ENCODE data around the gene MAMDC4.

MAMDC4 gene

GRCh38 chr9:136854113-136854841 lies 2.1 kb downstream of the MAMDC4 start:
- Mint-ChIP-seq H3K36me3 (ENCODE audit: insufficient read depth) (peaks cover 38% of the 10 kb centered on the region), H3K27me3 (no peaks in the 10 kb centered on the region), H3K27ac (no peak overlapping the region), H3K9me3 (no peaks in the 10 kb centered on the region), H3K4me1 (ENCODE audit: low read depth in 2 of 2) (peaks cover 4 to 5% of the 10 kb centered on the region in 2 donors), H3K4me3 (no peak overlapping the region)
- DNase-seq (no peak), ATAC-seq (replicated peaks) (no peak)

- Mint-ChIP-seq H3K4me1 (ENCODE audit: low read depth in 2 of 2) (peaks cover 2 to 4% of the 10 kb centered on the region in 2 donors), H3K36me3 (ENCODE audit: insufficient read depth) (peaks cover 39% of the 10 kb centered on the region), H3K27me3 (no peaks in the 10 kb centered on the region), H3K4me3 (no peak overlapping the region), H3K9me3 (no peaks in the 10 kb centered on the region), H3K27ac (no peak overlapping the region)
- no peak for ATAC-seq (replicated peaks)
- DNase-seq: no peak
These were observed 2.8 kb downstream of the MAMDC4 start for GRCh38 chr9:136854842-136855460.

- no peak overlapping the region for H3K4me3 Mint-ChIP-seq
- H3K27ac Mint-ChIP-seq: no peak overlapping the region
- peaks cover 3 to 4% of the 10 kb centered on the region in 2 donors for H3K4me1 Mint-ChIP-seq (ENCODE audit: low read depth in 2 of 2)
- DNase-seq (no peak), ATAC-seq (replicated peaks) (no peak)
- no peaks in the 10 kb centered on the region for H3K27me3 Mint-ChIP-seq
- H3K36me3 Mint-ChIP-seq (ENCODE audit: insufficient read depth): peaks cover 34% of the 10 kb centered on the region
- H3K9me3 Mint-ChIP-seq: no peaks in the 10 kb centered on the region
These were observed 3.4 kb downstream of the MAMDC4 start for GRCh38 chr9:136855461-136856078.

DNA sequence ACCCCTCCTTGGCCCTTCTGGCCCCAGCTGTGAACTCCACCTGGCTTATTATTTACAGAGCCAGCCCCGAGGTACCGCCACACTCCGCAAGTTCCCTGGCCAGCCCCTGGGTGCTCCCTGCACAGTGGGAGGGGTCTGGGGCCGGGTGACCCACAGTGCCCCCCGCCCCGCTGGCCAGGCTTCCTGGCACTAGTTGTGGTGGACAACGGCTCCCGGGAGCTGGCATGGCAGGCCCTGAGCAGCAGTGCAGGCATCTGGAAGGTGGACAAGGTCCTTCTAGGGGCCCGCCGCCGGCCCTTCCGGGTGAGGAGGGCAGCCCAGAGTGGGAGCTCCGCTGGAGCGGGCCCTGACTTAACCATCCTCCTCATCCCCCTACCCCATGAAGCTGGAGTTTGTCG lies 3.9 kb downstream of the MAMDC4 start:
- H3K27me3 Mint-ChIP-seq: no peaks in the 10 kb centered on the region
- H3K4me1 Mint-ChIP-seq (ENCODE audit: low read depth in 2 of 2): peaks cover 4% of the 10 kb centered on the region in 2 donors
- no peaks in the 10 kb centered on the region for H3K9me3 Mint-ChIP-seq
- H3K4me3 Mint-ChIP-seq: no peak overlapping the region
- H3K36me3 Mint-ChIP-seq (ENCODE audit: insufficient read depth): peaks cover 33% of the 10 kb centered on the region
- DNase-seq (no peak), ATAC-seq (replicated peaks) (no peak)
- no peak overlapping the region for H3K27ac Mint-ChIP-seq

DNA sequence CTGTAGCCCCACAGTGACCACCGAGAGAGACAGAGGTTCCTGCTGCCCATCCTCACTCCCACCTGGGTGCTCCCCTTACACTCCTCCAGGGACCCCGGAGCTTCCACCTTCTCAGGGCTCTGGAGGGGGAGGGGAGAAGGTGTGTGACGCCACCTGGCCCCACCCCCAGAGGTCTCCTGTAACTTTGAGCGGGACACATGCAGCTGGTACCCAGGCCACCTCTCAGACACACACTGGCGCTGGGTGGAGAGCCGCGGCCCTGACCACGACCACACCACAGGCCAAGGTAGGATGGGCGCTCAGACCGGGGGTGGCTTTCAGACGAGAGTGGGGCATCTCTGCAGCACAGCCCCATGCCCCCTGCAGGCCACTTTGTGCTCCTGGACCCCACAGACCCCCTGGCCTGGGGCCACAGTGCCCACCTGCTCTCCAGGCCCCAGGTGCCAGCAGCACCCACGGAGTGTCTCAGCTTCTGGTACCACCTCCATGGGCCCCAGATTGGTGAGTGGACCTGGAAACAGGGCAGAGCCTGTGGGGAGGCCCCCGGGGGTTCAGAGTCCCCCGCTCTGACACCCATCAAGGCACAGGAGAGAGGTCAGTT lies 4.5 kb downstream of the MAMDC4 start:
- peaks cover 0 to 4% of the 10 kb centered on the region in 2 donors for H3K4me1 Mint-ChIP-seq (ENCODE audit: low read depth in 2 of 2)
- DNase-seq: no peak
- no peaks in the 10 kb centered on the region for H3K9me3 Mint-ChIP-seq
- H3K27ac Mint-ChIP-seq: no peak overlapping the region
- H3K4me3 Mint-ChIP-seq: no peak overlapping the region
- no peak for ATAC-seq (replicated peaks)
- peaks cover 34% of the 10 kb centered on the region for H3K36me3 Mint-ChIP-seq (ENCODE audit: insufficient read depth)
- no peaks in the 10 kb centered on the region for H3K27me3 Mint-ChIP-seq

GRCh38 chr9:136857166-136857565 lies 5.0 kb downstream of the MAMDC4 start:
- Mint-ChIP-seq H3K9me3 (no peaks in the 10 kb centered on the region), H3K4me3 (no peak overlapping the region), H3K4me1 (ENCODE audit: low read depth in 2 of 2) (peaks cover 0 to 5% of the 10 kb centered on the region in 2 donors), H3K27me3 (no peaks in the 10 kb centered on the region), H3K27ac (no peak overlapping the region), H3K36me3 (ENCODE audit: insufficient read depth) (peaks cover 38% of the 10 kb centered on the region)
- ATAC-seq (replicated peaks) (no peak), DNase-seq (no peak)

- Mint-ChIP-seq H3K36me3 (ENCODE audit: insufficient read depth) (peaks cover 41% of the 10 kb centered on the region), H3K27me3 (no peaks in the 10 kb centered on the region), H3K27ac (no peak overlapping the region), H3K4me3 (no peak overlapping the region), H3K9me3 (no peaks in the 10 kb centered on the region), H3K4me1 (ENCODE audit: low read depth in 2 of 2) (peaks cover 0 to 8% of the 10 kb centered on the region in 2 donors)
- ATAC-seq (replicated peaks) (peak; percentile 5), DNase-seq (peak in 1 of 3 experiments; percentile 3)
These were observed 5.7 kb downstream of the MAMDC4 start for GRCh38 chr9:136857581-136858412.

DNA sequence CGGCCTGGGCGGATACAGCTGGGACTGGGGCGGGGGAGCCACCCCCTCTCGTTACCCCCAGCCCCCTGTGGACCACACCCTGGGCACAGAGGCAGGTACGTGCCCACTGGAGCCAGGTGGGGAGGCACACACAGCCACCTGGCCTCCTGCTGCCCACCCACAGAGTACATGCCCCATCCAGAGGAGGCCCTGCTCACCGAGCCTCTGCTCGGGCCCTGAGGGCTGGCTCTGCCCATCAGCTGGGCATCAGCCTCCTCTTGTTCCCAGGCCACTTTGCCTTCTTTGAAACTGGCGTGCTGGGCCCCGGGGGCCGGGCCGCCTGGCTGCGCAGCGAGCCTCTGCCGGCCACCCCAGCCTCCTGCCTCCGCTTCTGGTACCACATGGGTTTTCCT lies 6.3 kb downstream of the MAMDC4 start:
- no peaks in the 10 kb centered on the region for H3K9me3 Mint-ChIP-seq
- no peak for ATAC-seq (replicated peaks)
- peaks cover 45% of the 10 kb centered on the region for H3K36me3 Mint-ChIP-seq (ENCODE audit: insufficient read depth)
- peaks cover 1 to 8% of the 10 kb centered on the region in 2 donors for H3K4me1 Mint-ChIP-seq (ENCODE audit: low read depth in 2 of 2)
- no peak overlapping the region for H3K27ac Mint-ChIP-seq
- H3K4me3 Mint-ChIP-seq: no peak overlapping the region
- no peaks in the 10 kb centered on the region for H3K27me3 Mint-ChIP-seq
- no peak for DNase-seq

DNA sequence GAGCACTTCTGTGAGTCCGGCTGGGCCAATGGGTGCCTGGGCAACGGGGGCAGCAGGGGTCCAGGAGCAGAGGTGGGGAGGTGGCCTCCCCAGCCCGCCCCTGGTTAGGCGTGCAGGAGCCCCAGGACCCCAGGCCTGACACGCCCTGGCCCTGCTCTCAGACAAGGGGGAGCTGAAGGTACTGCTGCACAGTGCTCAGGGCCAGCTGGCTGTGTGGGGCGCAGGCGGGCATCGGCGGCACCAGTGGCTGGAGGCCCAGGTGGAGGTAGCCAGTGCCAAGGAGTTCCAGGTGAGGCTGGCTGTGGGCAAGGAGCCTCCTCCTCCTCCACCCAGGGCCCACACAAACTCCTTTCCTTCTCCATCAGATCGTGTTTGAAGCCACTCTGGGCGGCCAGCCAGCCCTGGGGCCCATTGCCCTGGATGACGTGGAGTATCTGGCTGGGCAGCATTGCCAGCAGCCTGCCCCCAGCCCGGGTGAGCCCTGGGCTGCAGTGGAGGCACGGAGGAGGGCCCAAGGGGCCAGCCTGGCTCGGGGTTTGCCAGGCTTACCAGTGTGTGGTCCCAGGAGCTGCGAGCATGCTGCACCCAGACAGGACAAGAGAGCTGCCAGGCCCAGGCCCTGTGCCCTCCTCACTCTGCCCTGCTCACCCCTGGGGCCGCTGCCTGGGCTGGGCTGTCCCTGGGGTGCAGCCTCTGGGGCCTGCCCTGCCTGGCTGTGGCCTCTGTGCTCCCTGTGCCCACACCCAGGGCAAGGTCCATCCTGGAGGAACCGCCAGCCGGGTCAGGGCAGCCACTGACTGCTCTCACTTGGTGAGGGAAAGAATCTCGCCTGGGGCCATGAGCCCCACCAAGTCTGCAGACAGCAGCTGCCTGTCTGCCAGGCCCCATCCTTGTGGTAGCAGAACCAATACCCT lies 7.0 kb downstream of the MAMDC4 start:
- no peaks in the 10 kb centered on the region for H3K27me3 Mint-ChIP-seq
- no peaks in the 10 kb centered on the region for H3K9me3 Mint-ChIP-seq
- peaks cover 6 to 8% of the 10 kb centered on the region in 2 donors for H3K4me1 Mint-ChIP-seq (ENCODE audit: low read depth in 2 of 2)
- no peak overlapping the region for H3K4me3 Mint-ChIP-seq
- DNase-seq: peak in 1 of 3 experiments; percentile 2
- no peak overlapping the region for H3K27ac Mint-ChIP-seq
- ATAC-seq (replicated peaks): no peak
- peaks cover 46% of the 10 kb centered on the region for H3K36me3 Mint-ChIP-seq (ENCODE audit: insufficient read depth)

DNA sequence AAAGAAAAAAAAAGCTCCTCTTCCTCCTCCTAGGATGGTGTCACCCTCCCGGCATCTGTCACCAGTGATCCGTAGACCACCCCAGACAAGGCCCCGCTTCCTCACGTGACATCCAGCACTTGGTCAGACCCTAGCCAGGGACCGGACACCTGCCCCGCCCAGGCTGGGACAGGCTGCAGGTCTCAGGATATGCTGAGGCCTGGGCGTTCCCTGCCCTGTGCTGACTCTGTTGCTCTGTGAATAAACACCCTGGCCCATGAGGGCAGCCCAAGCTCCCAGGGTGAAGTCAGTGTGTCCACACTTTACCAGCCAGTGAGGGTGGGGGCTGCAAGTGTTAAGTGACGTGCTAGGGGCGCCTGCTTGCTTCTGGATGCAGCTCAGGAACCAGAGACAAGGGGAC lies 8.4 kb downstream of the MAMDC4 start:
- no peak overlapping the region for H3K4me3 Mint-ChIP-seq
- no peaks in the 10 kb centered on the region for H3K27me3 Mint-ChIP-seq
- ATAC-seq (replicated peaks) (no peak), DNase-seq (no peak)
- peak overlapping the region in 1 of 2 donors; percentile 10 for H3K27ac Mint-ChIP-seq
- H3K4me1 Mint-ChIP-seq (ENCODE audit: low read depth in 2 of 2): peaks cover 10 to 13% of the 10 kb centered on the region in 2 donors
- peaks cover 46% of the 10 kb centered on the region for H3K36me3 Mint-ChIP-seq (ENCODE audit: insufficient read depth)
- no peaks in the 10 kb centered on the region for H3K9me3 Mint-ChIP-seq

DNA sequence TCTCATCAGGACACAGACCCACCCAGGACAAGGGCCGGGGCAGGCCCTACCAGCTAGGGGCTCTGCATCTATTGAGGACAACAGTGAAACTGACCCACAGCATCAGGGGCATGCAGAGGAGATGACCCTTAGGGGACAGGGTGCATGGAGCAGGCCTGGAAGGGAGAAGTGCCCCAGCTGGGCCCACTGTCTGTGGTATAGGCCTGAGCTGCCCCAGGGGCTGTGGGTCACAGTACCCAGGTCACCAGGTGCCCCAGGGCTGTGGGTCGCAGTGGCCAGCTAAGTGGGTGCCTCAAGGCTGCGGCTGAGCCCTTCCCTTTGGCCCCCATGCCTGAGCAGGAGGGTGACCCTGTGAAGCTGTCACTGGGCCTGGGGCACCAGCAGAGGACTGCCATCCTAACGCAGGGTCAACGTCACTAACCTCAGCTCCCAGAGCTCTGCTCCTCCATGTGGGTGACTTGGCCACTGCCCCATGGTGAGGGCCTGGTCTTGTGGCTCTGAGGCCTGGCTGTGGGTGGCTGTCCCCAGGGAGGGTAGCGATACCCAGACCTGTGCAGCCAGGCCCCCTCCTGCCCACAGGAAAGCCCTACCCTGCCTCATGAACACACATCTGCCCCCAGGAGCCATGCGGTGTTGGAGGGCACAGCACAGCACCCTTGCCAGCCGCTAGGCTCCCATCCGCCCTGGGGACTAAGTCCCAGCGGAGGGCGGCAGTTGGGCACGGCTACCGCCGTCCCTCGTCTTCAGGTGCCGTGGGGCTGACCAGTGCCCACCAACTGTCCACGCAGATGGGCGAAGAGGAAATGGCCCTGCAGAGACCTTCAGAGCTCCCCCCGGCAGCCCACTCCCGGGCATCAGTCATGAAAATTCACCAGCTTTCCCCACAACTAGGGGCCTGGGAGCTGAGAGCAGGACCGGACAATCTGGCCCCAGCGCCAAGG lies 9.1 kb downstream of the MAMDC4 start:
- DNase-seq (no peak), ATAC-seq (replicated peaks) (no peak)
- peaks cover 46% of the 10 kb centered on the region for H3K36me3 Mint-ChIP-seq (ENCODE audit: insufficient read depth)
- H3K27me3 Mint-ChIP-seq: no peaks in the 10 kb centered on the region
- H3K27ac Mint-ChIP-seq: no peak overlapping the region
- H3K4me1 Mint-ChIP-seq (ENCODE audit: low read depth in 2 of 2): peaks cover 11 to 13% of the 10 kb centered on the region in 2 donors
- no peak overlapping the region for H3K4me3 Mint-ChIP-seq
- H3K9me3 Mint-ChIP-seq: no peaks in the 10 kb centered on the region

Data from effector memory CD8-positive, alpha-beta T cell (primary cell).